BE2C (cell line): ENCODE data around the gene TCFL5.

Experiments
- DNase-seq: peaks from one replicate; pipeline ENCODE4 v3.0.0-alpha.2; 2020
- H3K27me3 ChIP-seq: fragments of 250-450 bp; sonication (Bioruptor Pico); 2 replicates; pipeline ENCODE4 v1.5.1; 2020; ENCODE audit warnings: mild to moderate bottlenecking
- H3K36me3 ChIP-seq: fragments of 250-450 bp; sonication (Bioruptor Pico); 2 replicates; pipeline ENCODE4 v1.5.1; 2020; ENCODE audit warnings: mild to moderate bottlenecking
- H3K4me1 ChIP-seq: fragments of 250-450 bp; sonication (Bioruptor Pico); 2 replicates; pipeline ENCODE4 v1.5.1; 2020
- H3K4me3 ChIP-seq: 2 replicates; pipeline ENCODE4 v1.5.1; 2011; ENCODE audit warnings: low read depth, low read length
- H3K9me3 ChIP-seq: fragments of 250-450 bp; sonication (Bioruptor Pico); 2 replicates; pipeline ENCODE4 v1.5.1; 2020
- CTCF ChIP-seq: IDR thresholded peaks from 2 replicates; pipeline ENCODE4 v1.5.1; 2012; ENCODE audit warnings: mild to moderate bottlenecking, low read depth, low read length

Gene TCFL5

GRCh38 chr20:62837790-62838127 is 23.9 kb downstream of the TCFL5 start:
- Histone ChIP-seq H3K4me1 (peaks cover 18% of the 10 kb centered on the region), H3K27me3 (no peaks in the 10 kb centered on the region), H3K4me3 (no peak overlapping the region), H3K36me3 (no peaks in the 10 kb centered on the region), H3K9me3 (no peaks in the 10 kb centered on the region; the same call in 1 of the 2 replicates)
- DNase-seq = no peak
- no peak for TF ChIP-seq CTCF

- H3K36me3 ChIP-seq = no peaks in the 10 kb centered on the region
- no peak overlapping the region for H3K4me3 ChIP-seq
- DNase-seq = no peak
- TF ChIP-seq CTCF = no peak
- peaks cover 23% of the 10 kb centered on the region for H3K4me1 ChIP-seq
- no peaks in the 10 kb centered on the region for H3K27me3 ChIP-seq
- no peaks in the 10 kb centered on the region; the same call in 1 of the 2 replicates for H3K9me3 ChIP-seq
Measured at GRCh38 chr20:62836967-62837490, 24.6 kb downstream of the TCFL5 start.

GRCh38 chr20:62835931-62836861 is 25.4 kb downstream of the TCFL5 start:
- Histone ChIP-seq H3K4me3 (no peak overlapping the region), H3K36me3 (no peaks in the 10 kb centered on the region), H3K9me3 (no peaks in the 10 kb centered on the region; the same call in 1 of the 2 replicates), H3K27me3 (no peaks in the 10 kb centered on the region), H3K4me1 (peaks cover 27% of the 10 kb centered on the region)
- no peak for DNase-seq
- TF ChIP-seq CTCF = no peak

GRCh38 chr20:62834967-62835730 is 26.5 kb downstream of the TCFL5 start:
- Histone ChIP-seq H3K4me1 (peaks cover 27% of the 10 kb centered on the region), H3K36me3 (no peaks in the 10 kb centered on the region), H3K4me3 (no peak overlapping the region), H3K9me3 (no peaks in the 10 kb centered on the region; the same call in 1 of the 2 replicates), H3K27me3 (no peaks in the 10 kb centered on the region)
- TF ChIP-seq CTCF = no peak
- DNase-seq = no peak

GRCh38 chr20:62832951-62833391 is 28.7 kb downstream of the TCFL5 start:
- H3K4me1 ChIP-seq = peaks cover 20% of the 10 kb centered on the region
- H3K4me3 ChIP-seq = no peak overlapping the region
- no peaks in the 10 kb centered on the region for H3K27me3 ChIP-seq
- H3K36me3 ChIP-seq = no peaks in the 10 kb centered on the region
- TF ChIP-seq CTCF = no peak
- DNase-seq = no peak
- H3K9me3 ChIP-seq = no peaks in the 10 kb centered on the region
